Fibroblast of mammary gland (primary cell): ENCODE measurements around the gene IL17REL.

Source experiments
- DNase-seq: peaks from one replicate; pipeline ENCODE4 v3.0.0-alpha.2; 2010; ENCODE audit warnings: low read depth
- H3K4me3 ChIP-seq: 2 replicates; pipeline ENCODE4 v1.5.1; 2011; ENCODE audit warnings: low read depth, mild to moderate bottlenecking, low read length, moderate library complexity; ENCODE audit not compliant: control insufficient read depth
- CTCF ChIP-seq: conservative IDR thresholded peaks from 2 replicates; pipeline ENCODE4 v1.5.1; 2011; ENCODE audit warnings: low read depth, low read length, inconsistent platforms; ENCODE audit not compliant: control insufficient read depth, insufficient read depth

The IL17REL gene

GRCh38 chr22:50049299-50050195 lies 37.0 kb upstream of the IL17REL start:
- no peak for TF ChIP-seq CTCF
- no peak for DNase-seq
- no peak overlapping the region for H3K4me3 ChIP-seq

GRCh38 chr22:50048836-50049235 lies 36.3 kb upstream of the IL17REL start:
- TF ChIP-seq CTCF, result no peak
- H3K4me3 ChIP-seq, result no peak overlapping the region
- DNase-seq, result no peak

DNA sequence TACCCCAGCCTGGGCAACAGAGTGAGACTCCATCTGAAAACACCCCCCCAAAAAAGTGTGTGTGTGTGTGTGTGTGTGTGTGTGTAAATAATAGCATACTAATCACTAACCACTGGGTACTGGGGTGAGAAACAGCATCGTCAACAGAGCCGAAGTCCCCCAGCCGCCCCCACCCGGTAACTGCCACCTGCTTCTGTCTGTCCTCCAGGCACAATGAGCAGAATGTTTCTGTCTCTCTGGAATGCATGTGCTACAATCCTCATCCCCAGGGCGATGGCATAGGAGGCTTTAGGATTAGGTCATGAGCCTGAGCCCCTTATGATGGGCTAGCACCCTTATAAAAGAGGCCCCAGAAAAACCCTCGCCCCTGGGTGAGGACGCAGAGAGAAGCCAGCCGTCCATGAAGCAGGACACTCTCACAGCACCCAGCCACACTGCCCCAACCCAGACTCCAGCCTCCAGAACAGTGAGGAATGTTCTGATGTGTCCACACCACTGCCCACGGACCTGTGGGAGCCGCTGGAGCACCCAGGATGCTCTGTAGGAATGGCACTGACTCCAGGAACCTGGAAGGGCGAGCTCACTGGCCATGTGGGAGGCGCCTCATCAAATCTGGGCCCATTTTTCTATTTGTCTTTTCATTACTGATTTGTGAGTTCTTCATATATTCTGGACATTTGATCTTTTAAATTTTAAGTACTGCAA lies 35.6 kb upstream of the IL17REL start:
- no peak for TF ChIP-seq CTCF
- no peak overlapping the region for H3K4me3 ChIP-seq
- no peak for DNase-seq

DNA sequence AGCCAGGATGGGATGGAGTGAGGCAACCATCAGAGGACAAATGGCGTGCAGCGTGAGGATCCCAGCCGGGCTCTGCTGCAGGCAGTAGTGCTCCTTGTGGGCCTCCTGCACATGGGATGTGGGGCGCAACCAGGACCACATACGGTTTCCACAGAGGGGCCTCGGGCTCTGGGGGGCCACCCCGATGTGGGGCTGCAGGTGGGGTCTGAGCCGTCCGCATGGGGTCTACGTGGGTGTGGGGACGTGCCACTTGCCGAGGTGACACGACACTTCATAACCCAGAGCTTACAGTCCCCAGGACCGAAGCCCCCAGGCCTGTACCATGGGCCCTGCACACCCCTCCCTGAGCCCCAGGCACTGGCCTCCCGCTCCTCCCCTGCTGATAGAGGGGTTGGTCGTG lies 34.8 kb upstream of the IL17REL start:
- TF ChIP-seq CTCF, result no peak
- no peak overlapping the region for H3K4me3 ChIP-seq
- DNase-seq, result no peak

DNA sequence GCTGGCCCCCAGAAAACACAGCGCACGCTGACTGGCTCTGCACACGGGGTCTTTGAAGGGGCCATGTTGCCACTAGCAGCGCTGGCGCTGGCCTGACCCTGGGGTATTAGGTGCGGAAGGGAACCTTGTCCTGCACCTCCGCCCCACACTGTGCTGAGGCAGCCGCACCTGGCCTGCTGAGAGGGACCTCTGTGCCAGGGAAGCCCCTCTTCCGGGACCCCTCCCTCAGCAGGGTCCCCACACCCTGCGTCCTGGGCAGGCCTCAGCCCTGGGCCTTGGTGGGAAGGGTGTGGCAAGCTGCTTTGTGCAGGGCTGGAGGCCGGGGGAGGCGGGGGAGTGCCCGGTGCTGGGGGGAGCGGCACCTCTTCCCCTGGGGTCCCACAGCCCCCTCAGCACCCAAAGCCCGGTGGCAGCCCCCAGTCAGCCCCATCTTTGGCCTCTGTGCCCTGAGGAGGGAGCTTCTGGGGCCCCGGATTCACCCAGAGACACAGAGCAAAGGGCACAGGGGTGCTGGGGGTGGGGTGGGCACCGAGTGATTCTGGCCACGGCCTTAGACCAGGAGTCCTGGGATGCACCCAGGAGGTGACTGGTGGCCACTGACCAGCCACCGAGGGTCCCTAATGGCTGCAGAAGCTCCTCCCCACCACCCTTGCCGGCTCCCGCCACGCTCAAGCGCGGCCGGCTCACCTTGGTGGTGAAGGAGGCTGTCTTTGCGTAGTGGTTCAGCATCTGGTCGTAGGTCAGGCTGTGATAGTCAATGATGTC lies 34.1 kb upstream of the IL17REL start:
- TF ChIP-seq CTCF, result no peak
- no peak for DNase-seq

GRCh38 chr22:50046019-50046415 lies 33.5 kb upstream of the IL17REL start:
- H3K4me3 ChIP-seq, result no peak overlapping the region
- DNase-seq, result no peak
- no peak for TF ChIP-seq CTCF

More for the DNA sequence above, 34.1 kb upstream of the IL17REL start:
- H3K4me3 ChIP-seq, result no peak overlapping the region
